CD14-positive monocyte (primary cell): ENCODE measurements around the gene SLC34A3. TPM values are rescaled to one million over a fixed set of nuclear protein-coding genes. Genes with fewer than 3 reads are reported as not detected.

Experiments used
- DNase-seq, 3 donors: peaks; one replicate each; pipeline ENCODE4 v3.0.0-alpha.2; 2011 to 2022
- H2AFZ ChIP-seq: 2 replicates; pipeline ENCODE4 v1.6.0; 2012; ENCODE audit warnings: mild to moderate bottlenecking, low read depth, low read length, inconsistent platforms; ENCODE audit not compliant: insufficient read depth, poor library complexity, severe bottlenecking
- H3K27ac ChIP-seq, 2 donors: 1 replicate in 1 of 2; 2 replicates in 1 of 2; pipeline ENCODE4 v1.5.1; 2012 to 2013; ENCODE audit warnings: low read length in 2 of 2, control low read depth in 1 of 2, inconsistent platforms in 1 of 2, low read depth in 1 of 2, mild to moderate bottlenecking in 1 of 2
- H3K27me3 ChIP-seq, 2 donors: one replicate each; pipeline versions ENCODE4 v1.6.0 to v1.6.1; 2011 to 2013; ENCODE audit warnings: low read length in 2 of 2; ENCODE audit not compliant: control insufficient read depth in 2 of 2, insufficient read depth in 2 of 2
- H3K36me3 ChIP-seq, 2 donors: replicated peaks in 1 of 2; 1 replicate in 1 of 2; 2 replicates in 1 of 2; pipeline versions ENCODE4 v1.5.1 to v1.6.1; 2012 to 2013; ENCODE audit warnings: low read length in 2 of 2, control low read depth in 1 of 2, inconsistent platforms in 1 of 2, mild to moderate bottlenecking in 1 of 2; ENCODE audit not compliant: insufficient read depth in 2 of 2, control insufficient read depth in 1 of 2
- H3K4me1 ChIP-seq, 2 donors: 1 replicate in 1 of 2; 2 replicates in 1 of 2; pipeline versions ENCODE4 v1.5.1 to v1.6.1; 2012 to 2013; ENCODE audit warnings: low read length in 2 of 2, control low read depth in 1 of 2, inconsistent platforms in 1 of 2, mild to moderate bottlenecking in 1 of 2, moderate library complexity in 1 of 2; ENCODE audit not compliant: insufficient read depth in 2 of 2, control insufficient read depth in 1 of 2
- H3K4me2 ChIP-seq: replicated peaks from 2 replicates; pipeline ENCODE3; 2012; ENCODE audit warnings: low read length, moderate library complexity, mild to moderate bottlenecking; ENCODE audit not compliant: poor library complexity, severe bottlenecking; ENCODE audit errors: extremely low read depth
- H3K4me3 ChIP-seq, 3 experiments: fragments of 200-600 bp in 1 of 3; sonication (generic) in 1 of 3; replicated peaks in 1 of 3; 1 replicate in 2 of 3; 2 replicates in 1 of 3; pipeline ENCODE4 v1.5.1; 2011 to 2013; ENCODE audit warnings: low read length in 3 of 3, mild to moderate bottlenecking in 3 of 3, control low read depth in 2 of 3, low read depth in 2 of 3, inconsistent platforms in 1 of 3, moderate library complexity in 1 of 3
- H3K79me2 ChIP-seq: 2 replicates; pipeline ENCODE4 v1.6.0; 2012; ENCODE audit warnings: mild to moderate bottlenecking, control low read depth, inconsistent platforms, low read length, moderate library complexity; ENCODE audit not compliant: insufficient read depth
- H3K9ac ChIP-seq: 2 replicates; pipeline ENCODE4 v1.6.0; 2017; ENCODE audit warnings: low read length, mild to moderate bottlenecking; ENCODE audit not compliant: insufficient read depth, poor library complexity, severe bottlenecking
- H3K9me3 ChIP-seq, 2 donors: replicated peaks in 1 of 2; 1 replicate in 1 of 2; 2 replicates in 1 of 2; pipeline versions ENCODE4 v1.5.1 to v1.6.1; 2012 to 2013; ENCODE audit warnings: low read length in 2 of 2, control low read depth in 1 of 2; ENCODE audit not compliant: control insufficient read depth in 1 of 2, insufficient read depth in 1 of 2
- H4K20me1 ChIP-seq: 2 replicates; pipeline ENCODE4 v1.6.0; 2012; ENCODE audit warnings: mild to moderate bottlenecking, low read length, control low read depth, moderate library complexity; ENCODE audit not compliant: insufficient read depth
- H3K27ac Mint-ChIP-seq, 7 donors: one replicate each; pipeline ENCODE4 v1.8.0; 2020; ENCODE audit warnings: mild to moderate bottlenecking in 7 of 7, mixed read lengths in 7 of 7, moderate library complexity in 6 of 7, inconsistent platforms in 2 of 7
- H3K27me3 Mint-ChIP-seq, 3 donors: one replicate each; pipeline ENCODE4 v1.8.0; 2021 to 2022; ENCODE audit warnings: low read depth in 3 of 3, mild to moderate bottlenecking in 3 of 3, mixed read lengths in 3 of 3, moderate library complexity in 3 of 3, inconsistent platforms in 1 of 3
- H3K36me3 Mint-ChIP-seq, 2 donors: one replicate each; pipeline ENCODE4 v1.8.0; 2020; ENCODE audit warnings: mixed read lengths in 2 of 2, inconsistent platforms in 1 of 2, mild to moderate bottlenecking in 1 of 2
- H3K4me1 Mint-ChIP-seq: one replicate; pipeline ENCODE4 v1.8.0; 2020; ENCODE audit warnings: mild to moderate bottlenecking, mixed read lengths
- H3K4me3 Mint-ChIP-seq, 2 donors: one replicate each; pipeline ENCODE4 v1.8.0; 2020; ENCODE audit warnings: mild to moderate bottlenecking in 2 of 2, mixed read lengths in 2 of 2, moderate library complexity in 1 of 2
- H3K9me3 Mint-ChIP-seq, 7 donors: one replicate each; pipeline ENCODE4 v1.8.0; 2020 to 2022; ENCODE audit warnings: mixed read lengths in 7 of 7, mild to moderate bottlenecking in 6 of 7, moderate library complexity in 6 of 7, inconsistent platforms in 2 of 7
- WGBS: methylation state at CpG from one replicate; pipeline ENCODE4 v1.1.5; 2013; ENCODE audit warnings: missing lambda C conversion rate; ENCODE audit not compliant: insufficient coverage; 5-methylcytosine and 5-hydroxymethylcytosine counted together
- intact Hi-C, 2 donors: fragments of 100-400 bp; cut with micrococcal nuclease; formaldehyde crosslinking; loops; one replicate each; pipeline versions ENCODE4 v1.15.0 to v1.15.1; 2023
- polyA plus RNA-seq, 3 donors: library from polyadenylated mRNA; depleted of rRNA in 1 of 3; unstranded in 2 of 3; stranded (reverse) in 1 of 3; fragments of 300-500 nt in 2 of 3; fragments of >200 nt in 1 of 3; fragmentation: Illumina TruSeq in 2 of 3; gene quantifications; 1 replicate in 2 of 3; 2 replicates in 1 of 3; pipeline ENCODE4 v1.2.3, GENCODE V29; 2012 to 2021
- TF ChIP-seq, protein P1 (sequence below): fragments of 200-600 bp; IDR thresholded peaks from one replicate; pipeline ENCODE4 v1.8.0; 2022; ENCODE audit warnings: antibody characterized with exemption, mild to moderate bottlenecking

The SLC34A3 gene
- polyA plus RNA-seq, 3 donors, result not detected

DNA sequence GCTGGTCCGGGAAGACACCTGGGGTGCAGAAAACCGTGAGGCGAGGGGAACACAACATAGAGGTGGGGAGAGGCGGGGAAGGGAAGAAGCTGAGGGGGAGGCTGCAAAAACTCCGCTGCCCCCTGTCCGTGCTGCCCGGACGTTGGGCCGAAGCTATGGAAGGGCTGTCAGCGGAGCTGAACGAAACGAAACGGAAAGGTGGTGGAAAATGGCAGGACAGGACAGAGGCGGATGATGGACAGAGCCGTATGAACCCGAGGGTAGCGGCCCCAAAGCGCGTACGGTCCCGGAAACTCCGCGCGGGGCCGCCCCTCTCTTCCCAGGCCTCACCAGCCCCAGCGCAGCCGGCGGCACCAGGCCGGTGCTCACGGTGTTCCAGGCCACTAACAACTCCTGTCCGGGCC is 42.6 kb upstream of the SLC34A3 start:
- peaks cover 32% of the 10 kb centered on the region for H3K4me1 Mint-ChIP-seq
- TF ChIP-seq, protein P1, sequence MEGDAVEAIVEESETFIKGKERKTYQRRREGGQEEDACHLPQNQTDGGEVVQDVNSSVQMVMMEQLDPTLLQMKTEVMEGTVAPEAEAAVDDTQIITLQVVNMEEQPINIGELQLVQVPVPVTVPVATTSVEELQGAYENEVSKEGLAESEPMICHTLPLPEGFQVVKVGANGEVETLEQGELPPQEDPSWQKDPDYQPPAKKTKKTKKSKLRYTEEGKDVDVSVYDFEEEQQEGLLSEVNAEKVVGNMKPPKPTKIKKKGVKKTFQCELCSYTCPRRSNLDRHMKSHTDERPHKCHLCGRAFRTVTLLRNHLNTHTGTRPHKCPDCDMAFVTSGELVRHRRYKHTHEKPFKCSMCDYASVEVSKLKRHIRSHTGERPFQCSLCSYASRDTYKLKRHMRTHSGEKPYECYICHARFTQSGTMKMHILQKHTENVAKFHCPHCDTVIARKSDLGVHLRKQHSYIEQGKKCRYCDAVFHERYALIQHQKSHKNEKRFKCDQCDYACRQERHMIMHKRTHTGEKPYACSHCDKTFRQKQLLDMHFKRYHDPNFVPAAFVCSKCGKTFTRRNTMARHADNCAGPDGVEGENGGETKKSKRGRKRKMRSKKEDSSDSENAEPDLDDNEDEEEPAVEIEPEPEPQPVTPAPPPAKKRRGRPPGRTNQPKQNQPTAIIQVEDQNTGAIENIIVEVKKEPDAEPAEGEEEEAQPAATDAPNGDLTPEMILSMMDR, result no peak
- peak overlapping the region; percentile 86 to 94 for H3K4me3 Mint-ChIP-seq
- peak overlapping the region; percentile 95 for H3K9ac ChIP-seq
- H3K27me3 Mint-ChIP-seq, result no peaks in the 10 kb centered on the region
- H3K27ac ChIP-seq, result peak overlapping the region; percentile 70 to 96
- peaks cover 0 to 2% (median 0%) of the 10 kb centered on the region in 7 donors for H3K9me3 Mint-ChIP-seq
- H3K36me3 Mint-ChIP-seq, result peaks cover 32 to 69% of the 10 kb centered on the region in 2 donors
- H3K4me1 ChIP-seq, result peaks cover 28 to 39% of the 10 kb centered on the region in 2 donors
- H3K27me3 ChIP-seq, result no peaks in the 10 kb centered on the region
- peak overlapping the region; percentile 83 for H2AFZ ChIP-seq
- H4K20me1 ChIP-seq, result peaks cover 28% of the 10 kb centered on the region
- peaks cover 44% of the 10 kb centered on the region for H3K79me2 ChIP-seq
- peak overlapping the region; percentile 91 to 96 (median 94) for H3K27ac Mint-ChIP-seq
- H3K4me2 ChIP-seq, result peak overlapping the region; percentile 100
- WGBS, result under 1% methylated on average over 30 of the region's 31 CpGs
- peaks cover 53 to 60% of the 10 kb centered on the region in 2 donors for H3K36me3 ChIP-seq
- H3K9me3 ChIP-seq, result no peaks in the 10 kb centered on the region
- intact Hi-C loops, result loop anchor here (1.0 to 5.0 kb wide), 4 partner anchors 12 to 49 kb away; partner anchors contain the start of genes NDOR1 (in 1 of the 2), TMEM203 (in 1 of the 2) and TPRN (in 1 of the 2)
- peak in 1 of 3 donors; percentile 13 for DNase-seq
- peak overlapping the region; percentile 83 to 95 (median 92) for H3K4me3 ChIP-seq

DNA sequence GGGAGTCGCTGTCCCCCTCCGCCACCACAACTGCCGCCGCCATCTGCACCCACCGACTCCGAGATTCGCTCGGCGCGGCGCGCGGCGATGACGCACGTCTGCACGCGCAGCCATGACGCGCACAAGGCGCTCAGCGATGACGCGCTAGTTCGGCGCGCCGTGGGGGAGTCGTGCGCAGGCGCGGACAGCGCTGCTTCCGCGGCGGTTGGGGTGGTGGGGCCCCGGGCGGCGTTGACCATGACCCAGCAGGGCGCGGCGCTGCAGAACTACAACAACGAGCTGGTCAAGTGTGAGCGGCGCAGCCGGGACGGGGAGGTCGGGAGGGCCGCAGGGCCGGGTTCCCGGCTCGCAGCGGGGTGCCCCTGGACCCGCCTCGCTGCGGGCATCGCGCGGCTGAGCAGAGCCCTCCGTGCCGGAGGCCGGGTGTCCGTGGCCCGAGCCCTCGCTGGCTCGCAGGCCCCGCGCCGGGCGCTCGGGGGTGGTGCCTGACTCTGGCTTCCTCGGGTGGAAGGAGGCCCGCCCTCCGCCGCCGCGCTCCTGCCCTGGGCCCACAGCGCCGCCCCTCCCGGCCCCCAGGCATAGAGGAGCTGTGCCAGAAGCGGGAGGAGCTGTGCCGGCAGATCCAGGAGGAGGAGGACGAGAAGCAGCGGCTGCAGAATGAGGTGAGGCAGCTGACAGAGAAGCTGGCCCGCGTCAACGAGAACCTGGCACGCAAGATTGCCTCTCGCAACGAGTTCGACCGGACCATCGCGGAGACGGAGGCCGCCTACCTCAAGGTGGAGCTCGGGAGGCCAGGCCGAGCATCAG is 42.0 kb upstream of the SLC34A3 start, which contains the start of the genes ANAPC2 and SSNA1:
TSS of gene ANAPC2 (minus strand) at position 71 of the 807 bp plus-strand sequence. CDS start at position 43, 28 bp downstream.
TSS of gene SSNA1 (plus strand) at position 187 of the 807 bp plus-strand sequence. CDS start at position 238, 51 bp downstream.
- Histone ChIP-seq H3K4me2 (peak within 1 kb of the TSS; percentile 100), H3K9ac (peak within 1 kb of the TSS; percentile 95), H3K36me3 (peaks cover 47 to 53% of the 10 kb centered on the region in 2 donors), H3K27ac (peak within 1 kb of the TSS; percentile 83 to 96), H3K4me3 (peak within 1 kb of the TSS; percentile 83 to 95 (median 92)), H3K79me2 (peaks cover 44% of the 10 kb centered on the region), H3K9me3 (no peaks in the 10 kb centered on the region), H4K20me1 (peaks cover 28% of the 10 kb centered on the region), H3K4me1 (peaks cover 28 to 39% of the 10 kb centered on the region in 2 donors), H3K27me3 (no peaks in the 10 kb centered on the region), H2AFZ (peak within 1 kb of the TSS; percentile 83)
- Mint-ChIP-seq H3K27ac (peak within 1 kb of the TSS; percentile 93 to 98 (median 96)), H3K4me3 (peak within 1 kb of the TSS; percentile 88 to 97), H3K4me1 (peaks cover 32% of the 10 kb centered on the region), H3K9me3 (peaks cover 0 to 2% (median 0%) of the 10 kb centered on the region in 7 donors), H3K27me3 (no peaks in the 10 kb centered on the region), H3K36me3 (peaks cover 26 to 63% of the 10 kb centered on the region in 2 donors)
- TF ChIP-seq, protein P1, result peak; percentile 42
- WGBS, result under 1% methylated on average over 98 of the region's 98 CpGs
- intact Hi-C loops, result loop anchor here (1.0 to 5.0 kb wide), 5 partner anchors 12 to 49 kb away; partner anchors contain the start of genes NDOR1 (in 1 of the 2), TMEM203 (in 1 of the 2) and TPRN (in 1 of the 2)
- DNase-seq, result peak; percentile 94 to 97 (median 95)
